Pancreas (tissue), 10 donors: ENCODE results near the gene TAS1R1. TPM values are rescaled to one million over a fixed set of nuclear protein-coding genes. Genes with fewer than 3 reads are reported as not detected.

ENCODE experiments used
- ATAC-seq, 4 donors: fragments of 200-7000 bp; cut with Tn5 transposase; one replicate each; pipeline versions ENCODE4 v1.8.0 to v1.9.1; 2020; ENCODE audit warnings: mild to moderate bottlenecking in 4 of 4, moderate library complexity in 4 of 4
- DNase-seq, 6 donors: peaks; one replicate each; pipeline ENCODE4 v3.0.0-alpha.2; 2020
- FAIRE-seq: peaks from 2 replicates; lab custom pipeline; 2012; peaks lifted over from hg19 to GRCh38; lab: Jason Lieb, UNC
- H3K27ac ChIP-seq, 4 donors: fragments of 200-600 bp; sonication (generic); 1 replicate in 3 of 4; 2 replicates in 1 of 4; pipeline versions ENCODE4 v1.5.0 to v1.8.0; 2020
- H3K27me3 ChIP-seq, 4 donors: fragments of 200-600 bp; one replicate each; pipeline ENCODE4 v1.8.0; 2021
- H3K36me3 ChIP-seq, 3 donors: fragments of 200-600 bp; sonication (generic) in 1 of 3; one replicate each; pipeline versions ENCODE4 v1.5.0 to v1.8.0; 2020 to 2021
- H3K4me1 ChIP-seq, 3 donors: fragments of 200-600 bp; one replicate each; pipeline ENCODE4 v1.8.0; 2021
- H3K4me3 ChIP-seq, 4 donors: fragments of 200-600 bp; sonication (generic) in 2 of 4; one replicate each; pipeline versions ENCODE4 v1.5.0 to v1.8.0; 2020 to 2021
- H3K9me3 ChIP-seq, 4 donors: fragments of 200-600 bp; one replicate each; pipeline ENCODE4 v1.8.0; 2021
- WGBS, 2 donors: extraction: QIAGEN DNeasy Blood & Tissue Kit; methylation state at CpG; one replicate each; pipeline ENCODE4 v1.1.7; 2013; 5-methylcytosine and 5-hydroxymethylcytosine counted together
- intact Hi-C, 3 donors: fragments of 100-400 bp; cut with DNase I; formaldehyde crosslinking; loops; one replicate each; pipeline versions ENCODE4 v1.11.1 to v1.14.2; 2022
- polyA plus RNA-seq, 2 donors: library from polyadenylated mRNA; stranded (reverse); fragments of 200-250 nt; gene quantifications; one replicate each; pipeline ENCODE4 v1.2.3, GENCODE V29; 2013
- total RNA-seq, 6 donors: library from RNA; stranded (reverse); fragmentation: NEBNext Ultra II Directional in 4 of 6; extraction: Animal tissue kit (Norgen Biotek cat#: 25700) in 4 of 6; gene quantifications; one replicate each; pipeline versions ENCODE4 v1.2.1 to v1.2.4, GENCODE V29; 2021 to 2023
- TF ChIP-seq, protein P1 (sequence below), 4 donors: fragments of 200-600 bp; sonication (generic) in 3 of 4; IDR thresholded peaks; one replicate each; pipeline versions ENCODE4 v1.5.0 to v1.8.0; 2021; ENCODE audit warnings: antibody characterized with exemption in 4 of 4
- donor health status: healthy with polysubstance abuse.
- donor health status: DM: no; HTN: no; CAD: no; lungs with moderate emphysema.
- donor health status: DM: no; HTN: no; CAD: no.
- donor health status: control.
- donor health status: control.
- donor health status: Bipolar disorder and iron deficiency.
- donor health status: DM: yes; HTN: yes; CAD: no.
- donor health status: DM: no; HTN: no; CAD: no.
- donor health status: DM: no; HTN: no; CAD: no.
- donor health status: DM: yes; HTN: yes; CAD: no.

TAS1R1 gene
- total and polyA plus RNA-seq, 8 donors = not detected

GRCh38 chr1:6580593-6581409 is 25.7 kb downstream of the TAS1R1 start:
- ATAC-seq (peak; percentile 21 to 48 (median 29)), FAIRE-seq (no peak), DNase-seq (peak in 4 of 6 donors; percentile 63 to 70 (median 68))
- Histone ChIP-seq H3K36me3 (no peaks in the 10 kb centered on the region), H3K27ac (peak overlapping the region; percentile 85 to 93 (median 90)), H3K4me1 (peaks cover 19 to 21% (median 21%) of the 10 kb centered on the region in 3 donors), H3K4me3 (peak overlapping the region; percentile 64 to 89 (median 74)), H3K27me3 (no peaks in the 10 kb centered on the region), H3K9me3 (no peaks in the 10 kb centered on the region)
- intact Hi-C loops = no loop called here
- TF ChIP-seq, protein P1, sequence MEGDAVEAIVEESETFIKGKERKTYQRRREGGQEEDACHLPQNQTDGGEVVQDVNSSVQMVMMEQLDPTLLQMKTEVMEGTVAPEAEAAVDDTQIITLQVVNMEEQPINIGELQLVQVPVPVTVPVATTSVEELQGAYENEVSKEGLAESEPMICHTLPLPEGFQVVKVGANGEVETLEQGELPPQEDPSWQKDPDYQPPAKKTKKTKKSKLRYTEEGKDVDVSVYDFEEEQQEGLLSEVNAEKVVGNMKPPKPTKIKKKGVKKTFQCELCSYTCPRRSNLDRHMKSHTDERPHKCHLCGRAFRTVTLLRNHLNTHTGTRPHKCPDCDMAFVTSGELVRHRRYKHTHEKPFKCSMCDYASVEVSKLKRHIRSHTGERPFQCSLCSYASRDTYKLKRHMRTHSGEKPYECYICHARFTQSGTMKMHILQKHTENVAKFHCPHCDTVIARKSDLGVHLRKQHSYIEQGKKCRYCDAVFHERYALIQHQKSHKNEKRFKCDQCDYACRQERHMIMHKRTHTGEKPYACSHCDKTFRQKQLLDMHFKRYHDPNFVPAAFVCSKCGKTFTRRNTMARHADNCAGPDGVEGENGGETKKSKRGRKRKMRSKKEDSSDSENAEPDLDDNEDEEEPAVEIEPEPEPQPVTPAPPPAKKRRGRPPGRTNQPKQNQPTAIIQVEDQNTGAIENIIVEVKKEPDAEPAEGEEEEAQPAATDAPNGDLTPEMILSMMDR (IDR thresholded peaks at IDR 0.05) = no peak
- WGBS, 2 donors = 12 to 15% methylated on average over 19 of the region's 19 CpGs

- intact Hi-C loops = no loop called here
- H3K9me3 ChIP-seq = no peaks in the 10 kb centered on the region
- H3K27me3 ChIP-seq = no peaks in the 10 kb centered on the region
- ATAC-seq (peak in 2 of 4 donors; percentile 4 to 6), FAIRE-seq (no peak), DNase-seq (peak in 1 of 6 donors; percentile 57)
- peak overlapping the region in 2 of 4 donors; percentile 85 to 89 for H3K27ac ChIP-seq
- WGBS, 2 donors = 38 to 43% methylated on average over 10 of the region's 10 CpGs
- H3K4me1 ChIP-seq = peaks cover 19 to 21% (median 21%) of the 10 kb centered on the region in 3 donors
- no peak overlapping the region for H3K4me3 ChIP-seq
- TF ChIP-seq, protein P1 (IDR thresholded peaks at IDR 0.05) = no peak
- H3K36me3 ChIP-seq = no peaks in the 10 kb centered on the region
These were observed 26.6 kb downstream of the TAS1R1 start for GRCh38 chr1:6581561-6582305.

- Histone ChIP-seq H3K9me3 (no peaks in the 10 kb centered on the region), H3K4me1 (peaks cover 19 to 22% (median 21%) of the 10 kb centered on the region in 3 donors), H3K27ac (peak overlapping the region in 2 of 4 donors; percentile 4 to 89), H3K4me3 (no peak overlapping the region), H3K36me3 (no peaks in the 10 kb centered on the region), H3K27me3 (no peaks in the 10 kb centered on the region)
- FAIRE-seq = no peak
- TF ChIP-seq, protein P1 (IDR thresholded peaks at IDR 0.05) = no peak
- WGBS, 2 donors = 27 to 50% methylated on average over 1 of the region's 1 CpG
- DNase-seq = peak in 3 of 6 donors; percentile 38 to 51 (median 50)
- intact Hi-C loops = no loop called here
- ATAC-seq = peak in 2 of 4 donors; percentile 8 to 11
These were observed 27.3 kb downstream of the TAS1R1 start for GRCh38 chr1:6582370-6582769.

DNA sequence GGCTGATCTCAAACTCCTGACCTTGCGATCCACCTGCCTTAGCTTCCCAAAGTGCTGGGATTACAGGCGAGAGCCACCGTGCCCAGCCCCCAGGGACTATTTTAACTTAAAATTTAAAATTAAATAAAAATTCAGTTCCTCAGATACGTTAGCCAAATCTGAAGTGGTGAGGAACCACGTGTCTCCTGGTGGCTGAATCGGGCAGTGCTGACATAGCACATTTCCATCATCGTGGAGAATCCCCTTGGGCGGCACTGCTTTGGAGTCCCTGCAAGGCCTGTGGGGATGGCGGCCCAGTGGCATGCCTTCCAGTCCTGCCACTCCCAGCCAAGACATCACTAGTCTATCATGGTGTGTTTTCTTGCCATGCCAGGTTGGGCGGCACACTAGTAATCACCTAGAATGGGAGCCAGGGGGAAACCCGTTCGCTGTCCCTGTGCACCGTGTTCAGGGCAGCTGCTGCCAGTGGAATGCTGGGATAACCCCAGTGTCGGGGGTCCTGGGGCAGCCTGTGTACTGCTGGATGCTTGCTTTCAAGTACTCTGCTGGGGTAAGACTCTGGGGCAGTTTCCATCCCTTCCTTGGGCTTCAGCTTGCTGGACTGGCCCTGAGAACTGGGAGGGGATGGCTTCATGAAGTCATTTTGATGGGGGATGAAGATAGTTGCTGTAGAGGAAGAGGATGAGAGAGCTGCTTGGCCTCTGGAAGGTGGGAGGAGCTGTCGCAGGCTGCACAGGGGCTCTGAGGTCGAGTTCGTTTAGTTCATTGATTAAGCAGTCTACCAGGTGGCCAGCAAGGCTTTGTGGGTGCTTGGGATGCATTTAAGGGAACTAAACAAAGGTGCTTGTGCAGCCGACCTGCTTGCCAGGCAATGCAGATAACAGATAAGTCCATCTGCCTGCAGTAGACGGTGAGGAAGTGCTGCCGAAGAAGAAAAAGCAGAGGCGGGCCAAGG is 29.3 kb downstream of the TAS1R1 start:
- DNase-seq (no peak), ATAC-seq (no peak), FAIRE-seq (no peak)
- Histone ChIP-seq H3K36me3 (peaks cover 0 to 15% (median 8%) of the 10 kb centered on the region in 3 donors), H3K4me3 (no peak overlapping the region), H3K4me1 (peaks cover 18 to 28% (median 23%) of the 10 kb centered on the region in 3 donors), H3K27me3 (no peaks in the 10 kb centered on the region), H3K9me3 (no peaks in the 10 kb centered on the region), H3K27ac (no peak overlapping the region)
- 70 to 79% methylated on average over 21 of the region's 21 CpGs for WGBS, 2 donors
- TF ChIP-seq, protein P1 (IDR thresholded peaks at IDR 0.05) = no peak
- intact Hi-C loops = no loop called here
